HCT116 (cell line): ENCODE data around the gene HK3. TPM values are rescaled to one million over a fixed set of nuclear protein-coding genes. Genes with fewer than 3 reads are reported as not detected.

Experiments used
- ATAC-seq: fragments of 200-7000 bp; cut with Tn5 transposase; 2 replicates; pipeline ENCODE4 v1.9.1; 2020; ENCODE audit warnings: mild to moderate bottlenecking, moderate library complexity
- BruUV-seq: library from RNA; stranded (reverse); fragments of 400-500 nt; replicated peaks from 2 replicates; lab custom pipeline; 2021; lab: Mats Ljungman, UMichigan
- CTCF ChIA-PET: fragments of 300-600 bp; sonication (Branson Sonifier 250); formaldehyde crosslinking; loops from one replicate; lab custom pipeline; 2021; ENCODE audit warnings: antibody characterized with exemption; lab: Charles Lee
- POLR2A ChIA-PET: fragments of 300-600, 350-600 bp; sonication (Branson Sonifier 250); formaldehyde crosslinking; loops from one replicate; lab custom pipeline; 2021; ENCODE audit warnings: antibody characterized with exemption; lab: Charles Lee
- RAD21 ChIA-PET, 2 experiments: fragments of 300-600 bp; sonication (Branson Sonifier 250); formaldehyde crosslinking; loops; one replicate each; lab custom pipeline; 2023; ENCODE audit warnings: low total read pairs in 2 of 2; ENCODE audit not compliant: uncharacterized antibody in 2 of 2, unreplicated experiment in 2 of 2, low non-redundant PET in 1 of 2; lab: Charles Lee
- DNase-seq: peaks from one replicate; pipeline ENCODE4 v3.0.0-alpha.2; 2010; ENCODE audit warnings: low read depth, low spot score
- H2AFZ ChIP-seq: fragments of 200-600 bp; shearing (Covaris generic), sonication (generic); 2 replicates; pipeline ENCODE4 v1.6.1; 2017; ENCODE audit warnings: low read depth, mixed run types, mixed read lengths, antibody characterized with exemption, low read length; ENCODE audit not compliant: poor library complexity, severe bottlenecking
- H3K27ac ChIP-seq: 2 replicates; pipeline ENCODE4 v1.5.1; 2012; ENCODE audit warnings: low read depth, low read length
- H3K27me3 ChIP-seq: fragments of 200-600 bp; sonication (generic); 2 replicates; pipeline ENCODE4 v1.6.1; 2016; ENCODE audit warnings: mixed run types, low read length, mixed read lengths; ENCODE audit not compliant: insufficient read depth
- H3K36me3 ChIP-seq, 2 experiments: fragments of 200-500 bp in 1 of 2; fragments of 200-600 bp in 1 of 2; sonication (Bioruptor generic) in 1 of 2; sonication (generic) in 1 of 2; 2 replicates each; pipeline versions ENCODE4 v1.5.1 to v1.6.1; 2014 to 2016; ENCODE audit warnings: low read length in 2 of 2, inconsistent platforms in 1 of 2, mixed read lengths in 1 of 2, mixed run types in 1 of 2; ENCODE audit not compliant: insufficient read depth in 2 of 2, control insufficient read depth in 1 of 2
- H3K4me1 ChIP-seq, 2 experiments: fragments of 200-600 bp in 1 of 2; sonication (generic) in 1 of 2; 2 replicates each; pipeline versions ENCODE4 v1.5.1 to v1.6.1; 2012 to 2017; ENCODE audit warnings: low read length in 2 of 2, inconsistent platforms in 1 of 2, mild to moderate bottlenecking in 1 of 2, mixed read lengths in 1 of 2, mixed run types in 1 of 2, moderate library complexity in 1 of 2; ENCODE audit not compliant: insufficient read depth in 2 of 2, control insufficient read depth in 1 of 2
- H3K4me2 ChIP-seq: fragments of 200-600 bp; sonication (generic); 2 replicates; pipeline ENCODE4 v1.6.1; 2017; ENCODE audit warnings: mixed run types, low read length, mixed read lengths
- H3K4me3 ChIP-seq, 2 experiments: fragments of 200-600 bp in 1 of 2; sonication (generic) in 1 of 2; replicated peaks in 1 of 2; 2 replicates each; pipeline ENCODE4 v1.5.1; 2011 to 2016; ENCODE audit warnings: low read length in 2 of 2, control low read depth in 1 of 2, low read depth in 1 of 2, mild to moderate bottlenecking in 1 of 2, mixed read lengths in 1 of 2, mixed run types in 1 of 2
- H3K79me2 ChIP-seq: fragments of 200-600 bp; sonication (generic); 2 replicates; pipeline ENCODE4 v1.6.1; 2017; ENCODE audit warnings: mild to moderate bottlenecking, mixed run types, low read length, moderate library complexity, mixed read lengths; ENCODE audit not compliant: insufficient read depth
- H3K9ac ChIP-seq: fragments of 200-600 bp; sonication (generic); 2 replicates; pipeline ENCODE4 v1.6.1; 2016; ENCODE audit warnings: low read length, mixed read lengths
- H3K9me2 ChIP-seq: fragments of 200-600 bp; sonication (generic), shearing (Covaris generic); 2 replicates; pipeline ENCODE4 v1.6.1; 2017; ENCODE audit warnings: mixed run types, mild to moderate bottlenecking, moderate library complexity; ENCODE audit not compliant: insufficient read depth
- H3K9me3 ChIP-seq, 2 experiments: fragments of 200-500 bp in 1 of 2; fragments of 200-600 bp in 1 of 2; sonication (Bioruptor generic) in 1 of 2; sonication (generic) in 1 of 2; 2 replicates each; pipeline ENCODE4 v1.6.1; 2014 to 2017; ENCODE audit warnings: low read length in 2 of 2, mixed read lengths in 2 of 2, inconsistent platforms in 1 of 2, low read depth in 1 of 2, mild to moderate bottlenecking in 1 of 2, mixed run types in 1 of 2, moderate library complexity in 1 of 2; ENCODE audit not compliant: control insufficient read depth in 1 of 2, insufficient read depth in 1 of 2
- H4K20me1 ChIP-seq: fragments of 200-600 bp; sonication (generic), shearing (Covaris generic); 2 replicates; pipeline ENCODE4 v1.6.1; 2017; ENCODE audit warnings: mixed run types, mild to moderate bottlenecking, moderate library complexity; ENCODE audit not compliant: insufficient read depth
- CBX3 ChIP-seq: IDR thresholded peaks from 2 replicates; pipeline ENCODE4 v1.6.1; 2012; ENCODE audit warnings: low read depth
- CEBPB ChIP-seq: IDR thresholded peaks from 2 replicates; pipeline ENCODE4 v1.6.1; 2012; ENCODE audit warnings: low read depth
- EGR1 ChIP-seq: IDR thresholded peaks from 2 replicates; pipeline ENCODE4 v1.6.1; 2012; ENCODE audit warnings: low read depth
- ELF1 ChIP-seq: IDR thresholded peaks from 2 replicates; pipeline ENCODE4 v1.6.1; 2012; ENCODE audit warnings: low read depth, borderline replicate concordance
- EZH2 ChIP-seq: fragments of 200-600 bp; sonication (generic); IDR thresholded peaks from 2 replicates; pipeline ENCODE4 v1.6.1; 2017; ENCODE audit warnings: antibody characterized with exemption, mixed run types
- EZH2phosphoT487 ChIP-seq: fragments of 200-600 bp; IDR thresholded peaks from 2 replicates; pipeline ENCODE4 v1.6.1; 2018; ENCODE audit warnings: antibody characterized with exemption, borderline replicate concordance
- FOSL1 ChIP-seq: IDR thresholded peaks from 2 replicates; pipeline ENCODE4 v1.6.1; 2012; ENCODE audit warnings: low read depth
- JUND ChIP-seq: IDR thresholded peaks from 2 replicates; pipeline ENCODE4 v1.6.1; 2012
- POLR2A ChIP-seq: IDR thresholded peaks from 2 replicates; pipeline ENCODE4 v1.7.0; 2011; ENCODE audit warnings: borderline replicate concordance; ENCODE audit not compliant: insufficient read depth, insufficient read length; ENCODE audit errors: extremely low read depth
- POLR2AphosphoS5 ChIP-seq: IDR thresholded peaks from 2 replicates; pipeline ENCODE4 v1.6.1; 2011; ENCODE audit warnings: mild to moderate bottlenecking, low read depth, low read length, moderate library complexity
- SP1 ChIP-seq: IDR thresholded peaks from 2 replicates; pipeline ENCODE4 v1.6.1; 2012; ENCODE audit warnings: low read depth
- SRF ChIP-seq: IDR thresholded peaks from 2 replicates; pipeline ENCODE4 v1.6.1; 2012; ENCODE audit warnings: low read depth
- YY1 ChIP-seq: IDR thresholded peaks from 2 replicates; pipeline ENCODE4 v1.6.1; 2011; ENCODE audit warnings: low read length, low read depth, moderate library complexity, mild to moderate bottlenecking; ENCODE audit not compliant: insufficient replicate concordance; ENCODE audit errors: extremely low read depth
- ZFX ChIP-seq: fragments of 450-650 bp; IDR thresholded peaks from 2 replicates; pipeline ENCODE4 v1.6.1; 2017
- intact Hi-C: fragments of 100-400 bp; cut with micrococcal nuclease; formaldehyde crosslinking; loops from 2 replicates; pipeline ENCODE4 v1.10.0; 2022
- total RNA-seq: library from RNA; stranded (reverse); gene quantifications from one replicate; pipeline ENCODE4 v1.2.1, GENCODE V29; 2021; ENCODE audit not compliant: unreplicated experiment
- TF ChIP-seq, protein P1 (sequence below): IDR thresholded peaks from 2 replicates; pipeline ENCODE4 v1.6.1; 2012; ENCODE audit warnings: low read depth
- TF ChIP-seq, protein P2 (sequence below): IDR thresholded peaks from 2 replicates; pipeline ENCODE4 v1.6.1; 2012

HK3 gene
- total RNA-seq, 1 experiment from 2014 or later, result 0.30 TPM

DNA sequence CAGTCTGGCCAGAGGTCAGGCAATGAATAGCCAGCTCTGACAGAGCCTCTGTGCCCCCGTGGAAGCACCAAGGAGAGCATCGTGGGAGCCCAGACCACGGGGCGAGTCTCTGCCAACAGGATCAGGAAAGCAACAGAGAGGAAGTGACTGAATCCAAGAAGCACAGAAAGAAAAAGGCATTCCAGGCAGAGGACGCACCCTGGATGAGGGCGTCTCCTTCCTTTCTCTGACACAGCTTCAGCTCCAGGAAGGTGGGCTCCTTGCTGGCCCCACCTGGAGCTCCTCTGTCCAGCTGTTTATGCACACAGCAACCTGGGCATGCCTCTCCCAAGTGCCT, 16.6 kb downstream of the HK3 start:
- ATAC-seq (no peak), DNase-seq (no peak)
- Histone ChIP-seq H3K27ac (no peak overlapping the region), H3K79me2 (no peaks in the 10 kb centered on the region), H2AFZ (no peak overlapping the region), H3K9ac (no peak overlapping the region), H3K4me3 (no peak overlapping the region), H3K9me2 (no peaks in the 10 kb centered on the region), H3K27me3 (no peaks in the 10 kb centered on the region), H3K4me2 (no peak overlapping the region), H3K9me3 (no peaks in the 10 kb centered on the region), H4K20me1 (no peaks in the 10 kb centered on the region), H3K4me1 (no peaks in the 10 kb centered on the region), H3K36me3 (no peaks in the 10 kb centered on the region)
- ChIA-PET CTCF (no interaction called here), RAD21 (no interaction called here), POLR2A (no interaction called here)
- TF ChIP-seq JUND (no peak), EZH2phosphoT487 (no peak), ZFX (no peak), FOSL1 (no peak), SP1 (no peak), SRF (no peak), EGR1 (no peak), YY1 (no peak), ELF1 (no peak), EZH2 (no peak), POLR2A (no peak), CEBPB (no peak), POLR2AphosphoS5 (no peak), CBX3 (no peak)
- TF ChIP-seq, protein P1, sequence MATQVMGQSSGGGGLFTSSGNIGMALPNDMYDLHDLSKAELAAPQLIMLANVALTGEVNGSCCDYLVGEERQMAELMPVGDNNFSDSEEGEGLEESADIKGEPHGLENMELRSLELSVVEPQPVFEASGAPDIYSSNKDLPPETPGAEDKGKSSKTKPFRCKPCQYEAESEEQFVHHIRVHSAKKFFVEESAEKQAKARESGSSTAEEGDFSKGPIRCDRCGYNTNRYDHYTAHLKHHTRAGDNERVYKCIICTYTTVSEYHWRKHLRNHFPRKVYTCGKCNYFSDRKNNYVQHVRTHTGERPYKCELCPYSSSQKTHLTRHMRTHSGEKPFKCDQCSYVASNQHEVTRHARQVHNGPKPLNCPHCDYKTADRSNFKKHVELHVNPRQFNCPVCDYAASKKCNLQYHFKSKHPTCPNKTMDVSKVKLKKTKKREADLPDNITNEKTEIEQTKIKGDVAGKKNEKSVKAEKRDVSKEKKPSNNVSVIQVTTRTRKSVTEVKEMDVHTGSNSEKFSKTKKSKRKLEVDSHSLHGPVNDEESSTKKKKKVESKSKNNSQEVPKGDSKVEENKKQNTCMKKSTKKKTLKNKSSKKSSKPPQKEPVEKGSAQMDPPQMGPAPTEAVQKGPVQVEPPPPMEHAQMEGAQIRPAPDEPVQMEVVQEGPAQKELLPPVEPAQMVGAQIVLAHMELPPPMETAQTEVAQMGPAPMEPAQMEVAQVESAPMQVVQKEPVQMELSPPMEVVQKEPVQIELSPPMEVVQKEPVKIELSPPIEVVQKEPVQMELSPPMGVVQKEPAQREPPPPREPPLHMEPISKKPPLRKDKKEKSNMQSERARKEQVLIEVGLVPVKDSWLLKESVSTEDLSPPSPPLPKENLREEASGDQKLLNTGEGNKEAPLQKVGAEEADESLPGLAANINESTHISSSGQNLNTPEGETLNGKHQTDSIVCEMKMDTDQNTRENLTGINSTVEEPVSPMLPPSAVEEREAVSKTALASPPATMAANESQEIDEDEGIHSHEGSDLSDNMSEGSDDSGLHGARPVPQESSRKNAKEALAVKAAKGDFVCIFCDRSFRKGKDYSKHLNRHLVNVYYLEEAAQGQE, result no peak
- TF ChIP-seq, protein P2, sequence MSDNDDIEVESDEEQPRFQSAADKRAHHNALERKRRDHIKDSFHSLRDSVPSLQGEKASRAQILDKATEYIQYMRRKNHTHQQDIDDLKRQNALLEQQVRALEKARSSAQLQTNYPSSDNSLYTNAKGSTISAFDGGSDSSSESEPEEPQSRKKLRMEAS, result no peak
- intact Hi-C loops, result no loop called here
- BruUV-seq, result no TSS peak
